Uterus (tissue), 4 donors: ENCODE measurements around the gene TNNI3K. TPM values are rescaled to one million over a fixed set of nuclear protein-coding genes. Genes with fewer than 3 reads are reported as not detected.

ENCODE experiments used
- DNase-seq, 2 donors: peaks; one replicate each; pipeline ENCODE4 v3.0.0-alpha.2; 2019 to 2020
- H3K27ac ChIP-seq, 2 donors: fragments of 200-600 bp; sonication (generic); 1 replicate in 1 of 2; 2 replicates in 1 of 2; pipeline ENCODE4 v1.5.1; 2016 to 2018
- H3K27me3 ChIP-seq, 2 donors: fragments of 200-600 bp; sonication (generic); one replicate each; pipeline ENCODE4 v1.5.1; 2018 to 2019; ENCODE audit warnings: control low read depth in 1 of 2
- H3K36me3 ChIP-seq, 2 donors: fragments of 200-600 bp; sonication (generic); one replicate each; pipeline ENCODE4 v1.5.1; 2019; ENCODE audit warnings: control low read depth in 1 of 2
- H3K4me1 ChIP-seq, 2 donors: fragments of 200-600 bp; sonication (generic); one replicate each; pipeline ENCODE4 v1.5.1; 2018 to 2019; ENCODE audit warnings: control low read depth in 1 of 2
- H3K4me3 ChIP-seq, 2 donors: fragments of 200-600 bp; sonication (generic); 1 replicate in 1 of 2; 2 replicates in 1 of 2; pipeline ENCODE4 v1.5.1; 2018 to 2019; ENCODE audit warnings: mild to moderate bottlenecking in 1 of 2
- H3K9me3 ChIP-seq, 2 donors: fragments of 200-600 bp; sonication (generic); one replicate each; pipeline ENCODE4 v1.5.1; 2019; ENCODE audit warnings: control low read depth in 1 of 2
- CTCF ChIP-seq, 4 experiments: fragments of 200-600 bp in 2 of 4; fragments of 450-650 bp in 2 of 4; sonication (generic) in 2 of 4; IDR thresholded peaks; one replicate each; pipeline ENCODE4 v1.5.1; 2016 to 2019; ENCODE audit warnings: antibody characterized with exemption in 4 of 4, mild to moderate bottlenecking in 2 of 4, moderate library complexity in 1 of 4
- POLR2A ChIP-seq, 2 donors: fragments of 450-650 bp; IDR thresholded peaks; one replicate each; pipeline ENCODE4 v1.6.1; 2016; ENCODE audit warnings: antibody characterized with exemption in 2 of 2, mild to moderate bottlenecking in 1 of 2, moderate library complexity in 1 of 2
- intact Hi-C: fragments of 100-400 bp; cut with DNase I; formaldehyde crosslinking; loops from one replicate; pipeline ENCODE4 v1.15.1; 2023; ENCODE audit warnings: low total_unique reads
- total RNA-seq, 4 donors: library from RNA; depleted of rRNA in 3 of 4; stranded (reverse); fragments of >200 nt in 3 of 4; gene quantifications; one replicate each; pipeline versions ENCODE4 v1.1.0 to v1.2.4, GENCODE V29; 2014 to 2023
- donor health status: DM: yes; HTN: yes; CAD: no.

TNNI3K gene
- total RNA-seq, 4 donors from 2014 or later: 0.26 to 5.3 (median 1.5) TPM; not detected in 1

DNA sequence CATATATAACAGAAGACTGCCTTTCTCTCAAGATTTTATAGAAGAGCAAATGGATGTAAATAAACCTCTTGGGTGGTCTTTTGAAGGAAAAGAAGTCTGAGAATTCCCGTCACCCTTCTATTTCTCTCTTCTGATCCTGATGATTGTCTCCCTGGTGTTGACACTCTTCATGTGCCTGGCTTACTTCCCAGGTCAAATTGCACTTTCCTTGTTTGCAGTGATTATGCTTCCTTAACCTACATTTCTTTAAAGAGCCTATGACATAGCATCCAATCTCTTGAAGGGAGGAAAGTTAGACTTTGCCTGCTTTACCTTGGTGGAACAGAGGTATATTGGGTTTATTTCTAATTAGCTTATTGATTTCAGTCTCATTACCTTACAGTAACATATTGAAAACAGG is 197.1 kb downstream of the TNNI3K start:
- Histone ChIP-seq H3K36me3 (no peaks in the 10 kb centered on the region), H3K27me3 (no peaks in the 10 kb centered on the region), H3K9me3 (no peaks in the 10 kb centered on the region), H3K27ac (no peak overlapping the region), H3K4me3 (no peak overlapping the region), H3K4me1 (no peaks in the 10 kb centered on the region)
- intact Hi-C loops: no loop called here
- TF ChIP-seq CTCF (IDR thresholded peaks at IDR 0.05) (no peak), POLR2A (IDR thresholded peaks at IDR 0.05) (no peak)
- no peak for DNase-seq

- Histone ChIP-seq H3K36me3 (no peaks in the 10 kb centered on the region), H3K27me3 (no peaks in the 10 kb centered on the region), H3K9me3 (no peaks in the 10 kb centered on the region), H3K4me3 (no peak overlapping the region), H3K27ac (no peak overlapping the region), H3K4me1 (no peaks in the 10 kb centered on the region)
- no peak for DNase-seq
- intact Hi-C loops: no loop called here
- TF ChIP-seq POLR2A (IDR thresholded peaks at IDR 0.05) (no peak), CTCF (IDR thresholded peaks at IDR 0.05) (no peak)
Observed at GRCh38 chr1:74434321-74434720, 199.1 kb downstream of the TNNI3K start.

DNA sequence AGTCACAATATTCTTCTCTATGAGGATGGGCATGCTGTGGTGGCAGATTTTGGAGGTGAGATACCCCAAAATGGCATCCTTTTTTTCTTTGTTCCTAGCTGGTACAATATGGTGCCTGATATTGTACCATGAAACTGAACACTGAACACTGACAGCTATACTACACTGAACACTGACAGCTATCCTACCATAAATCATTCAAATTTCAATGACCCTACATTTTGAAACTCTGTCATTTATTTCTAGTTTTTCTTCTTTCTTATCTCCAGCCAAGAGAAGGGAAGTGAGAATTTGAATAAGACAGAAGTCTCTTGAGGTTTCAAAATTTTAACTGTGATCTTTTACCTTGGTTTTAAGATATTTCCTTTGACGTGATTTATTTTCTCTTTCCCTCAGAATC is 200.9 kb downstream of the TNNI3K start:
- no peak for DNase-seq
- Histone ChIP-seq H3K4me1 (no peaks in the 10 kb centered on the region), H3K4me3 (no peak overlapping the region), H3K9me3 (no peaks in the 10 kb centered on the region), H3K36me3 (no peaks in the 10 kb centered on the region), H3K27ac (no peak overlapping the region), H3K27me3 (no peaks in the 10 kb centered on the region)
- TF ChIP-seq CTCF (IDR thresholded peaks at IDR 0.05) (no peak), POLR2A (IDR thresholded peaks at IDR 0.05) (no peak)
- intact Hi-C loops: no loop called here

DNA sequence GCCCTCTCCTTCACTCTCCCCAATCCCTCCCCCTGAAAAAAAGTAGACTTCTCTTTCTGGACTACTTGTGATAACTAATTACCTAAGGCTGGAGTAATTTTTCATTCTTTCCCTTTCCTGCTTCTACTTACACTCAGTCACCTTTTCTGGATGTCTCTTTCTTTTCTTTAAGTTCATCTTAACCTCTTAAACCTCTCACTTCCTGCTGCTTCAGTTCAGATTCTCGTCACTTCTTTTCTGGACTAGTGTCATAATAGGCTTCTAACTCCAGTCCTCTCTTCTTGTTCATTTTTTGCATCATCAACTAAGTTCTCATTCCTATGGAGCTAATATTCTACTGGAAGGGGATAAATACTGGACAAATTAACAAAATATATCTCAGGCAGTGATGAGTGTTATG is 201.8 kb downstream of the TNNI3K start:
- no peak for DNase-seq

DNA sequence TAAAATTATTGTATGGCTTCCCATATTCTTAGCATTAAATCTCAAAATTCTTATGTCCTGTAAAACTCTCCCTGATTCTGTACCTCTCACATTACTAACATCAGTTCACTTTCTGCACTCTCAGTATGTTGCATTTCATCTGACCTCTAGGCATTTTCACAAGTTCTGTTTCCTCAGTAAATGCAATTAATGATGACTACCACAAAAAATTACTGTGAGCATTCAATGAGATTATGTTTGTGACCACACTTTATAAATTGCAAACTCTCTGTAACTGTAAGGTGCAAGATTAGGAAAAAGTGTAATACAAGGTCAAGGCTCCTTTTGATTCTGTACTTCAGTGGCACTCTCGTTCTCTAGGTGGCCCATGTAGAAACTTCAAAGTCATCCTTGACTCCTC is 216.8 kb downstream of the TNNI3K start:
- intact Hi-C loops: no loop called here
- Histone ChIP-seq H3K27ac (no peak overlapping the region), H3K27me3 (no peaks in the 10 kb centered on the region), H3K9me3 (no peaks in the 10 kb centered on the region), H3K36me3 (no peaks in the 10 kb centered on the region), H3K4me3 (no peak overlapping the region), H3K4me1 (no peaks in the 10 kb centered on the region)
- TF ChIP-seq POLR2A (IDR thresholded peaks at IDR 0.05) (no peak), CTCF (IDR thresholded peaks at IDR 0.05) (no peak)
- no peak for DNase-seq

More for the DNA sequence above, 201.8 kb downstream of the TNNI3K start:
- Histone ChIP-seq H3K36me3 (no peaks in the 10 kb centered on the region), H3K9me3 (no peaks in the 10 kb centered on the region), H3K27me3 (no peaks in the 10 kb centered on the region), H3K4me1 (no peaks in the 10 kb centered on the region), H3K27ac (no peak overlapping the region), H3K4me3 (no peak overlapping the region)
- intact Hi-C loops: no loop called here
- no peak for TF ChIP-seq POLR2A (IDR thresholded peaks at IDR 0.05)
- no peak for TF ChIP-seq CTCF (IDR thresholded peaks at IDR 0.05)
